Neuronal stem cell (in vitro differentiated cells): ENCODE measurements around the gene SPOP.
A peak's percentile ranks its signal among the peaks of the same experiment; 100 is the strongest.

Source experiments
- DNase-seq: peaks from one replicate; pipeline ENCODE4 v3.0.0-alpha.2; 2013; ENCODE audit warnings: low spot score
- H2AFZ ChIP-seq: one replicate; pipeline ENCODE4 v1.6.1; 2013; ENCODE audit warnings: mild to moderate bottlenecking, low read length, inconsistent platforms
- H2AK5ac ChIP-seq: 2 replicates; pipeline ENCODE4 v1.6.1; 2013; ENCODE audit warnings: low read depth, mild to moderate bottlenecking, inconsistent platforms, low read length, moderate library complexity, mixed read lengths
- H2BK120ac ChIP-seq: 2 replicates; pipeline ENCODE4 v1.6.1; 2013; ENCODE audit warnings: low read depth, mild to moderate bottlenecking, inconsistent platforms, low read length, moderate library complexity, mixed read lengths
- H2BK12ac ChIP-seq: one replicate; pipeline ENCODE4 v1.6.1; 2013; ENCODE audit warnings: low read length, inconsistent platforms
- H2BK15ac ChIP-seq: 2 replicates; pipeline ENCODE4 v1.6.1; 2013; ENCODE audit warnings: mild to moderate bottlenecking, low read length, inconsistent platforms, mixed read lengths
- H2BK5ac ChIP-seq: one replicate; pipeline ENCODE4 v1.6.1; 2013; ENCODE audit warnings: inconsistent platforms, mild to moderate bottlenecking, low read length, moderate library complexity
- H3K14ac ChIP-seq: one replicate; pipeline ENCODE4 v1.6.1; 2013; ENCODE audit warnings: low read length, inconsistent platforms
- H3K18ac ChIP-seq: 2 replicates; pipeline ENCODE4 v1.6.1; 2013; ENCODE audit warnings: low read length, inconsistent platforms
- H3K23ac ChIP-seq: 2 replicates; pipeline ENCODE4 v1.6.1; 2013; ENCODE audit warnings: low read depth, mild to moderate bottlenecking, mixed read lengths, low read length, inconsistent platforms; ENCODE audit not compliant: poor library complexity
- H3K27ac ChIP-seq: replicated peaks from 3 replicates; pipeline ENCODE4 v1.5.1; 2013; ENCODE audit warnings: low read length, inconsistent platforms
- H3K27me3 ChIP-seq, 3 experiments: 2 replicates each; pipeline ENCODE4 v1.6.1; 2013; ENCODE audit warnings: low read length in 3 of 3, mild to moderate bottlenecking in 2 of 3, inconsistent platforms in 1 of 3, low read depth in 1 of 3, mixed read lengths in 1 of 3, moderate library complexity in 1 of 3; ENCODE audit not compliant: control insufficient read depth in 3 of 3, insufficient read depth in 3 of 3
- H3K36me3 ChIP-seq, 2 donors: replicated peaks in 1 of 2; 2 replicates each; pipeline ENCODE4 v1.6.1; 2013; ENCODE audit warnings: low read length in 2 of 2; ENCODE audit not compliant: control insufficient read depth in 2 of 2, insufficient read depth in 2 of 2
- H3K4ac ChIP-seq: 2 replicates; pipeline ENCODE4 v1.6.1; 2013; ENCODE audit warnings: inconsistent platforms, mild to moderate bottlenecking, low read length, moderate library complexity
- H3K4me1 ChIP-seq, 2 donors: 1 replicate in 1 of 2; 2 replicates in 1 of 2; pipeline ENCODE4 v1.6.1; 2013; ENCODE audit warnings: low read length in 2 of 2, low read depth in 1 of 2; ENCODE audit not compliant: control insufficient read depth in 2 of 2, insufficient read depth in 1 of 2
- H3K4me2 ChIP-seq: one replicate; pipeline ENCODE4 v1.6.1; 2013; ENCODE audit warnings: mild to moderate bottlenecking, low read length, inconsistent platforms; ENCODE audit not compliant: insufficient read depth, poor library complexity, severe bottlenecking
- H3K4me3 ChIP-seq, 2 donors: 2 replicates each; pipeline ENCODE4 v1.5.1; 2013; ENCODE audit warnings: low read length in 2 of 2, mild to moderate bottlenecking in 2 of 2, inconsistent platforms in 1 of 2, moderate library complexity in 1 of 2
- H3K79me1 ChIP-seq: one replicate; pipeline ENCODE4 v1.6.1; 2013; ENCODE audit warnings: low read depth, mild to moderate bottlenecking, inconsistent platforms, low read length, moderate library complexity
- H3K9ac ChIP-seq: one replicate; pipeline ENCODE4 v1.6.1; 2013; ENCODE audit warnings: mild to moderate bottlenecking, low read depth, low read length, inconsistent platforms; ENCODE audit not compliant: poor library complexity
- H3K9me3 ChIP-seq, 2 donors: replicated peaks in 1 of 2; 2 replicates each; pipeline versions ENCODE3 to v1.6.1; 2013; ENCODE audit warnings: low read length in 2 of 2, mild to moderate bottlenecking in 2 of 2, inconsistent platforms in 1 of 2, low read depth in 1 of 2, mixed read lengths in 1 of 2, moderate library complexity in 1 of 2; ENCODE audit not compliant: control insufficient read depth in 2 of 2, insufficient read depth in 1 of 2
- H4K8ac ChIP-seq: one replicate; pipeline ENCODE4 v1.6.1; 2013; ENCODE audit warnings: low read depth, mild to moderate bottlenecking, inconsistent platforms, low read length, moderate library complexity
- H4K91ac ChIP-seq: one replicate; pipeline ENCODE4 v1.6.1; 2013; ENCODE audit warnings: low read length, low read depth, mild to moderate bottlenecking, inconsistent platforms; ENCODE audit not compliant: poor library complexity
- WGBS, 2 donors: extraction: QIAGEN DNeasy Blood & Tissue Kit; methylation state at CpG; one replicate each; pipeline ENCODE4 v1.1.7; 2013; ENCODE audit warnings: missing lambda C conversion rate in 2 of 2, mixed read lengths in 1 of 2; ENCODE audit not compliant: insufficient read length in 2 of 2, insufficient replicate concordance in 1 of 2; ENCODE audit errors: extremely low coverage in 2 of 2; 5-methylcytosine and 5-hydroxymethylcytosine counted together

The SPOP gene

GRCh38 chr17:49699966-49700575 is 22.2 kb upstream of the SPOP start:
- H3K79me1 ChIP-seq = no peaks in the 10 kb centered on the region
- H3K18ac ChIP-seq = no peak overlapping the region
- H2BK15ac ChIP-seq = no peak overlapping the region
- H2AK5ac ChIP-seq = no peak overlapping the region
- no CpG with 5 or more reads among the region's 8 CpGs for WGBS, 2 donors
- no peak overlapping the region for H4K91ac ChIP-seq
- no peak overlapping the region for H2BK120ac ChIP-seq
- no peak overlapping the region for H3K4ac ChIP-seq
- H3K4me2 ChIP-seq = no peak overlapping the region
- no peaks in the 10 kb centered on the region for H3K9me3 ChIP-seq
- H3K4me3 ChIP-seq = peak overlapping the region in 1 of 2 donors; percentile 38
- H3K4me1 ChIP-seq = no peaks in the 10 kb centered on the region
- H4K8ac ChIP-seq = no peak overlapping the region
- H2AFZ ChIP-seq = no peak overlapping the region
- H3K9ac ChIP-seq = no peak overlapping the region
- peak overlapping the region; percentile 11 for H3K23ac ChIP-seq
- no peaks in the 10 kb centered on the region for H3K27me3 ChIP-seq
- peaks cover 28 to 62% of the 10 kb centered on the region in 2 donors for H3K36me3 ChIP-seq
- no peak overlapping the region for H2BK12ac ChIP-seq
- H2BK5ac ChIP-seq = no peak overlapping the region
- no peak overlapping the region for H3K27ac ChIP-seq
- no peak for DNase-seq
- no peak overlapping the region for H3K14ac ChIP-seq

GRCh38 chr17:49698005-49698404 is 20.1 kb upstream of the SPOP start:
- H3K4ac ChIP-seq = no peak overlapping the region
- H2BK5ac ChIP-seq = no peak overlapping the region
- DNase-seq = no peak
- no peaks in the 10 kb centered on the region for H3K9me3 ChIP-seq
- no peak overlapping the region for H3K9ac ChIP-seq
- H3K27me3 ChIP-seq = no peaks in the 10 kb centered on the region
- H3K79me1 ChIP-seq = no peaks in the 10 kb centered on the region
- no peaks in the 10 kb centered on the region for H3K4me1 ChIP-seq
- H2BK120ac ChIP-seq = no peak overlapping the region
- no peak overlapping the region for H4K8ac ChIP-seq
- H2AK5ac ChIP-seq = no peak overlapping the region
- H3K18ac ChIP-seq = no peak overlapping the region
- no peak overlapping the region for H3K4me2 ChIP-seq
- no peak overlapping the region for H3K27ac ChIP-seq
- H2BK12ac ChIP-seq = no peak overlapping the region
- no peak overlapping the region for H3K23ac ChIP-seq
- no CpG with 5 or more reads among the region's 6 CpGs for WGBS, 2 donors
- peaks cover 12 to 41% of the 10 kb centered on the region in 2 donors for H3K36me3 ChIP-seq
- no peak overlapping the region for H3K4me3 ChIP-seq
- no peak overlapping the region for H2BK15ac ChIP-seq
- no peak overlapping the region for H2AFZ ChIP-seq
- H3K14ac ChIP-seq = no peak overlapping the region
- H4K91ac ChIP-seq = no peak overlapping the region

GRCh38 chr17:49696233-49696761 is 18.4 kb upstream of the SPOP start:
- no CpG with 5 or more reads among the region's 8 CpGs for WGBS, 2 donors
- H2BK15ac ChIP-seq = no peak overlapping the region

GRCh38 chr17:49695698-49696232 is 17.9 kb upstream of the SPOP start:
- no peak overlapping the region for H3K14ac ChIP-seq
- no peak for DNase-seq
- H2BK120ac ChIP-seq = no peak overlapping the region
- no peak overlapping the region for H3K9ac ChIP-seq
- no peak overlapping the region for H2AFZ ChIP-seq
- no peak overlapping the region for H3K27ac ChIP-seq
- peaks cover 0 to 2% of the 10 kb centered on the region in 2 donors for H3K4me1 ChIP-seq
- no peak overlapping the region for H3K23ac ChIP-seq
- no peak overlapping the region for H4K91ac ChIP-seq
- no peaks in the 10 kb centered on the region for H3K27me3 ChIP-seq
- H2BK15ac ChIP-seq = no peak overlapping the region
- H3K4ac ChIP-seq = no peak overlapping the region
- H3K4me2 ChIP-seq = no peak overlapping the region
- H3K36me3 ChIP-seq = peaks cover 6 to 19% of the 10 kb centered on the region in 2 donors
- no CpG with 5 or more reads among the region's 5 CpGs for WGBS, 2 donors
- H3K9me3 ChIP-seq = no peaks in the 10 kb centered on the region
- no peak overlapping the region for H2AK5ac ChIP-seq
- no peaks in the 10 kb centered on the region for H3K79me1 ChIP-seq
- H3K4me3 ChIP-seq = no peak overlapping the region
- H3K18ac ChIP-seq = no peak overlapping the region
- no peak overlapping the region for H2BK5ac ChIP-seq
- no peak overlapping the region for H2BK12ac ChIP-seq
- no peak overlapping the region for H4K8ac ChIP-seq

More at GRCh38 chr17:49696233-49696761, 18.4 kb upstream of the SPOP start:
- Histone ChIP-seq H2AK5ac (no peak overlapping the region), H3K4me3 (no peak overlapping the region), H3K79me1 (no peaks in the 10 kb centered on the region), H3K9me3 (no peaks in the 10 kb centered on the region), H2BK5ac (no peak overlapping the region), H2BK12ac (no peak overlapping the region), H3K4me2 (no peak overlapping the region), H3K4ac (no peak overlapping the region), H3K9ac (no peak overlapping the region), H3K27me3 (no peaks in the 10 kb centered on the region), H4K8ac (no peak overlapping the region), H3K36me3 (peaks cover 8 to 24% of the 10 kb centered on the region in 2 donors), H3K4me1 (peaks cover 0 to 2% of the 10 kb centered on the region in 2 donors), H2BK120ac (no peak overlapping the region), H2AFZ (no peak overlapping the region), H3K14ac (no peak overlapping the region), H3K23ac (no peak overlapping the region), H4K91ac (no peak overlapping the region), H3K18ac (no peak overlapping the region), H3K27ac (no peak overlapping the region)
- DNase-seq = no peak
